Retina (tissue), 1 donor: ENCODE measurements around the gene MYO18A.
"Not testable (repeated sequence)": the region's sequence is repeated elsewhere in the genome, so short reads cannot be mapped to it uniquely, and the experiment has no call there.

Experiments
- DNase-seq: peaks from one replicate; pipeline ENCODE4 v3.0.0-alpha.2; 2016

Gene MYO18A

DNA sequence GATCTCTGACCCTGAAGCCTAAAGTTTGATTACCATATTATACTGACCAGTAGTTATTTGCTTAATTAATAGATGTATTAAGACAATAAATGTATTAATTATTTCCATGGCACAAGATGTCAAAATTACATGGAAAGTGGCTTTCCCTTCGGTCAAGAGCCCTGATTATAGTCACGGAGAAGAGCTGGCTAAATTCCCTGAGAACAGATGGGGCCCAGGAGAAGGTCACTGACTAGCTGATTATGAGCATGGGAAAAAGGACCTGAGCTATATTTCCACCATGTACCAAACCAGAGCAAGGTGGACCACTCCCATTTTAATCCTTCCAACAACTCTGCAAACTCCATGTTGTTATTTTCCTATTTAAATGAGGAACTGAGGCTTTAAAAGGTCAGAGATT lies 12.9 kb upstream of the MYO18A start:
- no peak for DNase-seq

DNA sequence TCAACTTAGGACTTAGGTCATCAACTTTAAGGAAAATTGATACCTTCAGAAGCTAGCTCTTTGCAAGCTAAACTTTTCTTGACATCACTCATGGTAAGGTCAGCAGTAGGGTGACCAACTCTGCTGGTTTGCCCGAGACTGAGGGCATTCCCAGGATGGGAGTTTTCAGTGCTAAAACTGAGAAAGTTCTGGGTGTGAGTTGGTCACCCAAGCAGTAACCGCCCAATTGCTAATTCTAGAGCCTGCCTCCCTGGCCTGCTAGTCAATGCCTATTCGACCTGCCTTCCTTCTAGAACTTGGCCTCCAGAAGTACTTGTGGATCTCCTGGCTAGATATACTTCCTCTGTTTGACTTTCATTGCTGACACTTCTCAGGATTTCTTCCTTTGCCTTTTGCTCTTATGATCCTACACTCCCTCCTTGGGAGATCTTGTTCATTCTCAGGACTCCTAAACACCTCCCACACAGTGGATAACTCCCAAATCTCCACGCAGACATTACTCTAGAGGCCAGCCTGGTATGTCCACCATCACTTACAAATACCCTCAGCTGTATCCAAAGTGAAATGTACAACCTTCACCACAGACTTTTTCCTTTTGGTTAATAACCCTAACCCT lies 10.5 kb upstream of the MYO18A start:
- no peak for DNase-seq

DNA sequence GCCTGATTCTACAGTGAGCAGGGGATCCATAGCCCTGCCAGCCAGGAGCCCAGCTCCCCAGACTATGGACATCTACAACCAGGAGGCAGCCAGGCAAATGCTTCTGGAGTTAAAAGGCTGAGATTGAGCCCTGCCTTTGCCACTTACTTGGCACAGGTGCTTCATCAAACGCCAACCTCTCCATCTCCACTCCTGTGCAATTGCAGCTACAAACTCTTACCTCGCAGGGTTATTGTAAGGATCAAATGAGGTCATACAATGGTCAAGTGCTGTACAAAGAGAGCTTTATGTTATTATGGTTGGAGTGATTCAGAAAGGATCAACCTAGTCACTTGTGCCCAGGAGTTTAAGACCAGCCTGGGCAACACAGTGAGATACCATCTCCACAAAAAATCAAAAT lies 9.8 kb upstream of the MYO18A start:
- DNase-seq: no peak

DNA sequence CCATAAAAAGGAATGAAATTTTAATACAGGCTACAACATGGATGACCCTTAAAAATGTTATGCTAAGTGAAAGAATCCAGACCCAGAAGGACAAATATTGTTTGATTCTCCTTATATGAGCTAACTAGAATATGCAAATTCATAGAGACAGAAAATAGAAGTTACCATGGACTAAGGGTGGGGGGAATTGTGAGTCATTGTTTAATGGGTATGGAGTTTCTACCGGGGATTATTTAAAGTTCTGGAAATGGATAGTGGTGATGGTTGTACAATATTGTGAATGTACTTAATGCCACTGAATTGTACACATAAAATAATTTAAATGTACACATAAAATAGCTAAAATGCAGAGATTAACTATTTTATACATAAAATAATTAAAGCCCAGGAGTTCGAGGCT lies 9.2 kb upstream of the MYO18A start:
- no peak for DNase-seq

DNA sequence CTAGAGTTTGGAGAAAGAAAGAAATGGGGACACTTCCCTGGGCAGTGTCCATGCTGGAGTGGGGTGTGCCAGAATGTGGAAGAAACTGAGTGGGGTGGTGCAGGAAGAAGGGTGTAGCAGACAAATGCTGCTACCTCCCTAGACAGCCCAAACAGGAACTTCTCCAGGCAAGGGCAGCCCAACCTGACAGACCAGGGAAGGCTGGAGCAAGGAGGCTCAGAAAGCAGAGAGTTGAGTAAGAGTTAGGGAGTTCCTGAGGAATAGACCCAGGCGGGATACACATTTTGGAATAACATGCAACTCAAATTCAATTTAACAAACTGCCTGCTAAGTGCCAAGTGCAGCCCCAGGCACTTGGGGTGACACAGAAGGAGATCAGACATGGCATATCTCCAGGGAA lies 1.0 kb upstream of the MYO18A start:
- DNase-seq: no peak

DNA sequence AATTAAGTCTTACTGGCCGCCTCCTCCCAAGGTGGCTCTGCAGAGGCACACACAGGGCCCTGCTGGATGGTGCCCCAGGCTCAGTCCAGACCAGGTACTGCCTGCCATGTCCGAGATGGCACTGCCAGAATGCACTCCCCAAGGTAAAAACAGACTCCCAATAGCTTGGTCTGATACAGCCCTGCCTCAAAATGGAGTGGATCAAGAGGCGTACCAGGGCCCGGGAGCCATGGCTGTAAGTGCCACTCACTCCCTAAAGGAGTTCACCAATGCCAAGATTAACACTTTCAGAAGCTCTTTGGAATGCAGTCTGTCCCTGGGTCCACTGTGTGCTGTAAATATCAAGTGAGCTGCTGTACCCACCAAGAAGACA lies 576 bp upstream of the MYO18A start:
- DNase-seq: no peak

DNA sequence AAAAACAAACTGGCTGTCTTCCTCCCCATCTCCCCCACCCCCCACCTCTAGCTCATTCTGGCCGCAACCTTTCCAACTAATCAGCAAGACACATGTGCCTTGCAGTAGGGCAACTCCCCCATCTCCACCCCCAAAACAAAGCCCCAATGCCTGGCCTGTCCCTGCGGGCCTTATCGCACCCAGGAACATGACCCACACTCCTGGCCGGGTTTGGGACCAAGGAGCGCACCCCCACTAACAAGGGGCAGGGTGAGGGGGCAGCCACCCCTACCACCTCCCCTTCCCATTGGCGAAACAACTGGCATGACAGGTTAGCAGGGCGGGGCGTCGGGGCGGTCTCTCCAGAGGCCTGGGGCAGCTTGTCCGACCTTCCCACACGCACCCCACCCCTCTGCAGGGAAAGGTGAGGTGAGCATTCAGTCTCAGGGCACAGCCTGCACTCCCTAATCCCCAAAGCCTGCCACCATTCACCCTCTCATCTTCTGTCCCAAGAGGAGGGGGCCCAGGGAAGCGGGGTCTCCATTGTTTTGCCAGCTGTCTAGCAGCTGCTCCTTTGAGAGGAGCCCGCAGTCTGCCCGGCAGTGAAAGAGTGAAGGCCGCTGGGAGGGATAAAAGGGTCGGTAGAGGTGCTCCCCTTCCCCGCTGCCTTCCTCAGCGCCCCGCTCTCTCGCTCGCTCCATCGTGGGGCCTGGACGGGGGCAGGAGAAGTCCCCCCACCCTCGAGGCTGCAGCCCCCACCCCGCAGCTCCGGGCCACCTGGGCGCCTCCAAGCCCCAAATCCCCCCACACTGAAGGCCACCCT lies 765 bp downstream of the MYO18A start:
- DNase-seq: peak; percentile 85

DNA sequence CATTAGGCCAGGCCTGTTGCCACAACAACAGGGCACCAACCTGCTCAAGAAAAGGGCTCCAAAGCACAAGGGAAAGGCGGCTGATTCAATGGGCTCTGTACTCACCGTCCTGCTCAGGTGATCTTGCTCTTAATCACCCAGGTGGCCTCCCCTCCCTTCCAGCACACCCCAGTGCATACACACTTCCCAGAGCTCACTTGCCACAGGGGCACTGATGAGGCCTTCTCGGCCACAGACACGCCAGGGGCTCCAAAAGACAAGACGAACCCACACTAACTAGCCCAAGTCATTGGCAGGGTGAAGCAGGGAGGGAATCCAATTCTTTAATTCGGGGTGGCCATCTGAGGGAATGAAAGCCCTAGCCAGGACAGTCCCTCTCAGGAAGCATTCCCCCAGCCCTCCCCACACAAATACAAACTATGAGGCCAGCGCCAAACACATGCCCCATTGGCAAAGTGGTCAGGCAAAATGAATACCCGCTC lies 1.4 kb downstream of the MYO18A start:
- DNase-seq: peak; percentile 18

DNA sequence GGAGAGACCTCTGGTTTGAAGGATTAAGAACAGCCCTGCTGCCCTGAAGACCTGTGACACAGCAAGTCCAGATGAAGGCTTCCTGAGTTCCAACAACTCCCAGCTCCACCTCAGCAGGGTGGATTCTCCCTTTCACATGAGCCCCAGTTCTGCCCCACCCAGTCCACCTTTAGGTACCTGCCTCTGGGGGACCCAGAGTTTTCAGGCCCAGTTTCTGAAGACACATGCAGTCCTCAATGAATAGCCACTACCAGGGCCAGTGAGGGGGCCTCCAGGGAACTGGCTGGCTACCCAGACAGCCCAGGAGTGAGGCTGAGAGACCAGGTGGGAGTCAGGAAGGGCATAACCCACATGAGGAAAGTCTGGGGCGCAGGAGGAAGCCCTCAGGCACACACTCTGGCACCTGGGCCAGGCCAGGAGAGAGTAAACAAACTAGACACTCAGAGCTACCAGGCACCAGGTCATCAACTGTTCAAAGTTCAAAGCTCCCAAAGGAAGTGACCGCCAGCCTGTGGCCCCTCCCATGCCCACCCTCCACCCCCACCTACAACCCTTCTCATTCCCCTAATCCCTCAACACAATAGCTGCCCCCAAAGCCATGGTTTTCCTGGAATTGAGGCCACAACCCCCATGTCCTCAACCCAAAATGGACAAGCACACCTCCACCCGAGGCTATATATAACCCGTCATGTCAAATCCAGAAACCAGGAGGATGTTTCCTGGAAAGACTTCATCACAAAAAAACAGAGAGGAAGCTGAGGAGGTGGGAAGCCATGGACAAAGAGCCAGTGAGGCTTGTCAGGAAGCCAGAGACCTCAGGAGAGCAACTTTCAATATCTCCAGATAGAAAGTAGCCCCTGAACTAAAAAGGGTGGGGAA lies 2.1 kb downstream of the MYO18A start:
- DNase-seq: no peak

DNA sequence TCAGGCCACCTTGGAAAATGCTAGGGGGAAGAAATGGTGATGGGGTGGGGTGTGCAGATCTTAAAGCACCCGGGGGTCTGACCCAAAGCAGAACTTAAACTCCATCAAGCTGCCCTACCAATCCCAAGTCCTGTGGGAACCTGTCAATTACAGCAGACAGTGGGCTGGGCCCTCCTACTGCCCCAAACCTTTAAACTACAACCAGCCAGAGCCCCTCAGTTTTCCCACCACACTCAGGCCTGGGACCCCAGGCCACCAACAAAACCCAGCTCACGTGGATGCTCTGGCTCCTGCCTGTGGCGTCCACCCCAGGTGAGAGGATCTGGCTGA lies 2.7 kb downstream of the MYO18A start:
- no peak for DNase-seq

DNA sequence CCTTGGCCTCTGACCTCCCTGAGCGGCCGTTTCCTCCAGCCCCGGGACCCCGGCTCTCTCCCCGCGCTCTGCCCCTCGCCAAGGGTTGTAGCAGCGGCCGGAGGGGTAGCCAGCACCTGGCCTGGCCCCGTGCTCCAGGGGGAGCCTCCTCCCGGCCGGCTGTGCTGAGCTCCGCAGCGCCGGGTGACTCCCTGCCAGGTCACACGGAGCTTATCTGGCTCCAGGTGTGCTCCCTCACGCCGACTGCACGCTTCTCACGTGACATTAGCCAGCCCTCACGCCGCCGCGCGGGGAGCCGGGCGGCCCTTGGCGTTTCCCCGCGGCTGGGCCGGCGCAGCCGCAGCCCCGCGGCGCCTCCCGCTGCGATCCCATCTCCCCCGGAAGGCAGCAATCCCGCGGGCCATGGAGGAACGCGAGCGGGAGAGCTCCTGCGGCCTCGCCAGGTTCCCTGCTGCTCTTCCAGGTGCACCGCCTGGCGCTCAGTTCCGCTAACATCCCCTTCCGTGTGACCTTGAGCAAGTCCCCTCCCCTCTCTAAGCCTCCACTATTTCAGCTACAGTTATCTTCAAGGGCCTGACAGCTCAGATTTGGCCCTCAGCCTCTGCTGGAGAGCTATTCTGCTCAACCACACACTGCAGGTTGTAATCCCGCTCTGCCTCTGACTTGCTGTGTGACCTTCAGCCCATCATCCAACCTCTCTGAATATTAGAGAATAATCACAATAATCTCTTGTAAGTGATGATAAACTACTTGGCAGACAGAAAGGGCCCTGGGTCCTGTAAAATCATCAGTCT lies 3.4 kb downstream of the MYO18A start:
- peak; percentile 48 for DNase-seq

DNA sequence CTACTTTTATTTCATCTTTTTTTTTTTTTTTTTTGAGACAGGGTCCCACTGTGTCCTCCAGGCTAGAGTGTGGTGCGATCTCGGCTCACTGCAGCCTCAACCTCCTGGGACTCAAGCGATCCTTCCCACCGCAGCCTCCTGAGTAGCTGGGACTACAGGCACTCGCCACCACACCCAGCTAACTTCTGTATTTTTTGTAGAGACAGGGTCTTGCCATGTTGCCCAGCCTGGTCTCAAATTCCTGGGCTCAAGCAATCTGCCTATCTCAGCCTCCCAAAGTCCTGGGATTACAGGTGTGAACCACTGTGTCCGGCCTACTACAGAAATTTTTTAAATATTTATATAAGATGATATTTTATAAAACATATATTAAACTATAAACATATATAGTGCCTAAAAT lies 4.8 kb downstream of the MYO18A start:
- DNase-seq: no peak

DNA sequence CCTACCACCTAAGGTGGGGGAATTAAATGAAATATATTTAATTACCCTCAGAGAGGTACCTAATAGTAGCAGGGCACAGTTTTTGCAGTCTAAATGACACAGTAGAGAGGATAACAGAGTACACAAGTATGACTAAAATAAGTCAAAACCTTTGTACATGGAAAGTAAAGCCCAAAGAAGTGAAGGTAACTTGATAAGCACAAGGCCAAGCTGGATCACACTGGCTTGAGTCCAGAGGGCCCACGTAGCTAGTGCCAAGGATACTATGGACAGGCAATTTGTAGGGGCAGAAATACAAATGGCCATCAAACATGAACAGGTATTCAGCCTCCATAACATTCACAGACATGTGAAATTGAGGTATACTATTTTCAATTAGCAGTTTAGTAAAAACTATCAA lies 7.6 kb downstream of the MYO18A start:
- DNase-seq: no peak

DNA sequence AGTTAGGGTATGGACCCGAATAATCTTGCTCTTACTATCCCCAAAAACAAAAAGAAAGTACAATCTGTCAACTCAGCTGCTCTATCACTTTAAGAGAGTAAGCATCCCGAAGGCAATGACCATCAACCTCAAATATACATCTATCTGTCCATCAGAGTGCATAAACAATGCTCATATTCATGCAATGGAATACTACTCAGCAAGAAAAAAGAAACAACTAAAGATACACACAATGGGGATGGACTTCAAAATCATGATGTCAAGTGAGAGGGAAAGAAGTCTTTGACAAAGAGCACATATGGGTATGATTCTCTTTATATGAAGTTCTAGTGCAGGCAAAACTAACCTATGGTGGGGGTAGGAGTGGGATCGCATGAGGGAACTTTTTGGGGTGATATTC lies 9.5 kb downstream of the MYO18A start:
- DNase-seq: no peak

DNA sequence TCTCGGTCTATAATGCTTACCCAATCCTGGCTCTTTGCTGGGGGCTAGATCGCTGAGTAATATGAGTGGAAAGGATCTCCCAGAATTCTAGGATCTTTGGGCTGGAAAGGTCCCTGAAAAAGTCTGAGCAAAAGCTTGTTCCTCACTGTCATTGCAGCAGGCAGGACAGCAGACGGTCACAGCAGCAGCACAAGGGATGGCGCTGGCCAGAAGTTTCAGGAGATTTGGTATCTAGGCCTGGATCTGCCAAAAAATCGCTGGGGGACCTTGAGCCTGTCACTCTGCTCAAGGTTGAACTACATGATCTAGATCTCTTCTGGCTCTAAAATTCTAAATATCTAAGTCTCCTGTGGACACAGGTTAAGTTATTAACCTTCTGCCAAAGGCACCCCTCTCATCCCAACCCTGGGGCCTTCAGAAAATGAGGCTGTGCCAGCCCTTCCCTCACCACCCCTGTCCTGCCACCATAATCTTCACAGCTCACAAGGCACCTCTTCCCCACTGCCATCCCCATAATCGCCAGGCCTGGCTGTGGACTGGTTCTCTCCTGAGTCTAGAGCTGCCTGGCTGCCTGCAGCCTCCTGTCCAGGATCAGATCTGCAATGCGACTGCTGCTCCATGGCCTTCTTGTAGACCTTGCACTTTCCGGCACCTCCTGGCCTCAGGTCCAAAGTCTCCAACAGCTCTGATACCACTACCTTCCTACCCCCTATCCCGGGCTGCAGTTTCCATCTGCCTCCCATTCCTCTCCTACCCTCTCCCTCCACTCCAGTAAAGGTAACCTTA lies 10.2 kb downstream of the MYO18A start:
- no peak for DNase-seq

DNA sequence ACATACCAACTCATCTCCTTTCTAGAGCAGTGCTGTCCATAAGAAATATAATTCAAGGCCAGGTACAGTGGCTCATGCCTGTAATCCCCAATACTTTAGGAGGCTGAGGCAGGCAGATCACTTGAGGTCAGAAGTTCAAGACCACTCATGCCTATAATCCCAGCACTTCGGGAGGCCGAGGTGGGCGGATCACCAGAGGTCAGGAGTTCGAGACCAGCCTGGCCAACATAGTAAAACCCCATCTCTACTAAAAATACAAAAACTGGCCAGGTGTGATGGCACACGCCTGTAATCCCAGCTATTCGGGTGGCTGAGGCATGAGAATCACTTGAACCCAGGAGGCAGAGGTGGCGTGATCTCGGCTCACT lies 11.5 kb downstream of the MYO18A start:
- DNase-seq: not testable (repeated sequence)

DNA sequence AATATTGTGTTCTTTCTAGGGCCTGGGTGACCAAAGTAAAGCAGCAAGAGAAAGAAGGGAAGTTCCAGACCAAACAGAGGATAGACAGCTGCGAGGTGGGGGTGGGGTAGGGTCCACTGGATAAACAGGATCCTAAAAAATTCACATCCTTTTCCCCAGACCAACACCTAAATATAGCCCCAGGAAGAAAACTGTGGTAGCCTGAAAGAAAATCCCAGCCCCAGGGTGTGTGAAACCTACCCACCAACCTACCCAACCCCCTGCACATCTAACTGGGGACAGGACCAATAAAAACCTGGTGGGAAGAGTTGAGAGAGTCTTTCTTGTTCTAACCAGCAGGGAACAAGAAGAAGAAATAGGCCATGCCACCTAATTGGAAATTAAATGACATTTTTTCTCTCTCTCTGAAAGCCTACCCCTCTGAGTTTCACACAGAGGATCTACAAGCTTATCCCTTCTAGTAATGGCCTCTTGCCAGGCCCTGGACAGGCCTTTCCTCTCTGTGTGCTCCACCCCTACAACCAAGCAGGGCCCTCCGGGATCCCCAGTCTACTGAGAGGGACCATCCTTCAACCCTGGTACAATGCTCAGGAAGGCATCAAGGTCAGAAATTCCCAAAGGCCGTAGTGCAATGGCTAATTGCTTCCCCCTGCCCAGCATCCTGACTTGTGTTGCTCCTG lies 12.0 kb downstream of the MYO18A start:
- no peak for DNase-seq

DNA sequence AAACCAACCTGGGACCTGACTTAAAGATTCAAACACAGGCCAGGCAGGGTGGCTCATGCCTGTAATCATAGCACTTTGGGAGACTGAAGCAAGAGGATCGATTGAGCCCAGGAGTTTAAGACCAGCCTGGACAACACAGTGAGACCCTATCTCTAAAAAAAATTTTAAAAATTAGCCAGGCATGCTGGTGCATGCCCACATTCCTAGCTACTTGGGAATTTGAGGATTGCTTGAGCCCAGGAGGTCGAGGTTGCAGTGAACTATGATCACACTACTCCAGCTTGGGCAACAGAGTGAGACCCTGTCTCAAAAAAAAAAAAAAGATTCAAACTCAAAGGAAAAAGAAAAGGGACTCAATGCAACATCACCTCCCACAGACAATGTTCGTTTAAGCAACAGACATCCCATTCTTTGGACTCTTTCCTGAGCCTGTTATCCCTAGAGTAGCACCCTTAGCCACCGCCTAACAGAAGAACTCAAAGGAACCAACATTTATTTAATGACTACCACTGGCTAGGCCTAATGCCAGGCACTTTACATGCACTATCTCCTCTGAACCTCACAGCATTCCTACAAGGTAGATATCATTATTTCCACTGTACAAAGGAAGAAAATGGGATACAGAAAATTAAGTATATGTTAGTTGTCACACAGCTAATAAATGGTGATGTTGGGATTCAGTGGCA lies 12.7 kb downstream of the MYO18A start:
- no peak for DNase-seq

DNA sequence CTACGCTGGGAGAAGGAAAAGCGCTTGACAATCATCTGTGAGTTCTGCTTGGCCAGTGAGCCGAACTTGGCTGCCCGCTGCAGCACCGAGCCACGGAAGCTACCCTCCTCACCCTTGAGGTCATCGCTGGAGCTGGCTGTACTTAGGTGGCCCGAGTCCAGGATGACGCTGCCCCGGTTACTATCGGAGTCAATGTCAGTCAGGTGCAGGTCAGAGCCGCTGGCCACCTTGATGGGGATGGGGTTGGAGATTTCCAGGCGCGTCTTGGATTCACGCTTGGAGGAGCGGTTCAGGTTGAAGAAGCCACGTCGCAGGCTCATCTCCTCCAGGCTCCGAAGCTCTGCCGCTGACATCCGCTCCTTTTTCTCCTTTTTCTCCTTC lies 13.7 kb downstream of the MYO18A start:
- no peak for DNase-seq

DNA sequence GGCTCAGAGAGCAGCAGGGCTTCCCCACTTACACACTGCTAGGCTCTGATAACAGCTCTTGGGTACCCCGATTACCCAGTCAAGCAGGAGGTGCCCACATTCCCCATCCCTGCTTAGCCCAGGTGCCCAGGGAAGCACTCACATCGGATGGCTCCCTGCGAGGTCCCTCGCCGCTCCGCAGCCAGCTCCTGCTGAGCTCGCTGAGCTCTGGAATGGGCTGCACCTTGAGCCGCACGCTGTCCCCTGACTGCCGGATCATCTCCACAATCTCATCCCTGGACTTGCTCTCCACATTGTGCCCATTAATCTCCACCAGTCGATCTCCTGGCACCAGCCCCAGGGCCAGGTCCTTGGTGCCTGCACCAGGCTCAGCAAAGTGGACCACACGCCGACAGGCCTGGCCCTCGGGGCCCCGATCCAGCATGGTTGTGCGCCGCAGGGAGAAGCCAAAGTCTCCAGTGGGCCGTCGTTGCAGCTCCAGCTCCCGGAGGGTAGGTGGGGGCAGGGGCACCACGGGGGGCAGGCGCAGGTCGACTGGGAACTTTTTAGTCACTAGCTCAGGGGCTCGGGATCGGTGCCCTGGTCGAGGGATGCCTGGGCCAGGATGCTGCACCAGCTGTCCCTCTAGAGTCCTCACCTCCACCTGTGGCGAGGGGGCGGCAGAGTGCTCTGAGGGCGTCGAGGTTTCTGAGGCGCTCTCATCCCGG lies 14.2 kb downstream of the MYO18A start:
- DNase-seq: no peak
